GM21423 (cell line): ENCODE results near the gene CEP85L.

Experiments used
- ATAC-seq: cut with Tn5 transposase; IDR thresholded peaks from one replicate; pipeline ENCODE4 v1.9.1; 2021; ENCODE audit warnings: mild to moderate bottlenecking, moderate library complexity; ENCODE audit not compliant: unreplicated experiment

The CEP85L gene

GRCh38 chr6:118651282-118652050 lies at the start of gene CEP85L:
TSS of gene CEP85L (minus strand) at chr6:118651591. CDS start at chr6:118651269, 322 bp downstream.
- ATAC-seq: peak; percentile 88

GRCh38 chr6:118700531-118700930 lies 49.1 kb upstream of the CEP85L start:
- ATAC-seq: no peak

- no peak for ATAC-seq
Measured at GRCh38 chr6:118697554-118697953, 46.2 kb upstream of the CEP85L start.

DNA sequence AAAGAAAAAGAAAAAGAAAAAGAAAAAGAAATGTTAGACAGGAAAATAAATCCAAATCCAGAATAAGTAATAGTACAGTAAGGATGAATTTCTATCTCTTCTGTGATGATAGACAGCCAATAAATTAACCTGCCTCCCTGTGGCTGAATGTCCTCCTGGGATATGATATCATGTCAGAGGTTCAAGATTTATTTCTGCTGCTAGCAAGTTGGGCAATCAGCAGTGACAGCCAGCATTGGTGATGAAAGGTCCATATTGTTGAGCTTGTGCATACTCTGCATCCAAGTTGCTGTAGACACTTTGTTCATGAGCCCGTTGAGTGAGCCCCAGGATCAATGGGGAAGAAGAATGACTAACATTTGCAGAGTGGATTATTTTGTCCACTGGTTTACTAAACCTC lies 44.9 kb upstream of the CEP85L start:
- ATAC-seq: no peak

GRCh38 chr6:118693562-118693961 lies 42.2 kb upstream of the CEP85L start:
- ATAC-seq: no peak

GRCh38 chr6:118685823-118686449 lies 34.5 kb upstream of the CEP85L start:
- no peak for ATAC-seq

DNA sequence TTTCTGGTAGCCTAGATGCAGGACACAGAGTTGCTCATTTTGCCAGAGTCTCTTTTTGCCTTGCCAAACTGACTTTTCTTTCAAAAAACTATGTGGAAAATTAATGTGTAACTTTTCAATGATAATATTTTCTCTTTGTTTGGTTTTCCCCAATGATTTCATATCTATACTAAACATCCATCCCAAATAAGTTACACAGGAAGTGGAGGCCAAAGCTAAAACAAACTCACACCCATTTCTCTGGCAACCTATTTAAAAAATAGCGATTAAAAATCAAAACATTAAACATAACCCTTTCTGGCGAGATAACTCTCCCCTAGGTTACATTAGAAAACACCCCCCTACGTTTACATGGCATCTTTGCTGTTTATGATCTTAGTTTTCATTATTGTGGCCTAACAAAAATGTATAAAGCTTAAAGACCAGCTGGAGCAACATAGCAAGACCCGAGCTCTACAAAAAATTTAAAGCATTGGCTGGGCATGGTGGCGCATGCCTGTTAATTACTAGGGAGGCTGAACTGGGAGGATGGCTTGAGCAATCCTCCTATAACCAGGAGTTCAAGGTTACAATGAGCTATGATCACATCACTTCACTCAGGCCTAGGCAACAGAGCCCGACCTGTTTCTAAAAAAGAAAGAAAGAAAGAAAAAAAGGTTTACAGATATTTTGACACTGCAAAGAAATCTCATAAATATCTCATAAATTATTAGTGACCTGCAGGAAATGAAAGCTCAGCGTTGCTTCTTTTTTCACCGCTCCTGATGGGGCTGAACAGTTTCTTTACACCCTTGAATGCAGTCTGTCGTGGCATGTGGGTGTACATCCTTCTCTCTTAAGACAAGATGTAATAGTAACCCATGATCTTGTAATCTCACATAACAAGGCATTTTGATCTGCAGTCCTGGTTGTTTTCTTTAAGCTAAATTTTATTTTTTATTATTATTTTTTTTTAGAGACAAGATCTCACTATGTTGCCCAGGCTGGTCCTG lies 32.8 kb upstream of the CEP85L start:
- ATAC-seq: no peak

DNA sequence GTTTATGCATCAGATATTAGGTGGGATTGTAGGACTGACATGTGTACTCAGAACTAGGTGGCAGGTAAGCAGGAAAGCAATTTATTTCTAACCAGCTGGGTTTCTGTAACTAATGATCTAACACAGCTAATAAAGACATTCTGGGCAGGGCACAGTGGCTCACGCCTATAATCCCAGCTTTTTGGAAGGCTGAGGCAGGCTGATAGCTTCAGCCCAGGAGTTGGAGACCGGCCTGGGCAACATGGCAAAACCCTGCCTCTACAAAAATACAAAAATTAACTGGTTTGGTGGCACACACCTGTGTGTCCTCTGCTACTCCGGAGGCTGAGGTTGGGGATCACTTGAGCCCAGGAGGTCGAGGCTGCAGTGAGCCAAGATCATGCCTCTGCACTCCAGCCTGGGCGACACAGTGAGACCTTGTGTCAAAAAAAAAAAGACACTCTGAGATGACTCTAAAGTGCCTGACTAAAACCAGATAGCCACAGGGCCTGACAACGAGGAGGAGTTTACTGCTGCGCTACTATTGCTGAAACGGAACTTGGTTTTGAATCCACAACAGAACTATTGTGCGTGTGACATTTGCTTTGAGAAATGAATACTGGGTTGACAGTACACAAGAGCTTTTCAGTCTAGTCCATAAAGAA lies 29.2 kb upstream of the CEP85L start:
- ATAC-seq: no peak

DNA sequence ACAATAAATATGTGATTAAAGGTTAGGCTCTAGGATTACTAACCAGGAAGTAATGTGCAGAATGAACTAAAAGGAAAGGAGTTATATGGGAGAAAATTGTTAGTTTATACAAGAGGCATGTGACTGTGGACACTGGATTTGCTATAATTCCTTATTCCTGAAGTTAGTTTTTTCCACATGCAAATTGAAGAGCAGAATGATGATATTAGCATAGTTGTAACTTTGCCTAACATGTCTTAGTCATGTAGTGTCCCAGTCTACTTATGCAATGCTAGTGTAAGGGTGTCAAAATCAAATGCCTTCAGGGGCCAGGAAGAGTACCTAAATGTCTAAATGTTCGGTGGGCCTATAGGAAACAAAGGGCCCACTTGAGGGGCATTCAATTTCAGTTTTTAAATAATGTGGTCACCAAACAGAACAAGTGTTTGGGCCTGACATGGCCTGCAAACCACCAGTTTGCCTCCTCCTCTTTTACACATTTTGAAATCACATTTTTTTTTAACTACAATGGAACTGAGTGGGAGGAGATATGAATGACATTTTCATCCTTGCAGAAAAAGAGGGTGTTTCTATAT lies 28.0 kb upstream of the CEP85L start:
- no peak for ATAC-seq

DNA sequence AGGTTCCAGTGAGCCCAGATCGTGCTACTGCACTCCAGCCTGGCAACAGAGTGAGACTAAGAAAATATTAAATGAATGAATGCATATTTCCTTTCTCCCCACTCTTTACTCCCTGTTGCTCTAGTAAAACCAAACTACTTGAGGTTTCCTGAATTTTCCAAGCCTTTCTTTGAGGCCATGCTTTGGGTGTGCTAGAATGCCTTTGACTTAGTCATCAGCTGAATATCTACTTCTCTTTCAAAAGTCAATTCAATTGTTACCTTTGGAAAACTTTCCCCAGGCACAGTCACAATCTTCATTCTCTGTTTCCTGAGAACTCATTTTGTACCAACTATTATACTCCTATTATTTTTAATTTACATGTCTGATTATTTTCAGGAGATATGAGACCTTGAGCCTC lies 27.5 kb upstream of the CEP85L start:
- ATAC-seq: no peak

- ATAC-seq: no peak
Measured at GRCh38 chr6:118677193-118677592, 25.8 kb upstream of the CEP85L start.

- no peak for ATAC-seq
Measured at GRCh38 chr6:118675225-118675624, 23.8 kb upstream of the CEP85L start.

- ATAC-seq: no peak
Measured at GRCh38 chr6:118674772-118675171, 23.4 kb upstream of the CEP85L start.

DNA sequence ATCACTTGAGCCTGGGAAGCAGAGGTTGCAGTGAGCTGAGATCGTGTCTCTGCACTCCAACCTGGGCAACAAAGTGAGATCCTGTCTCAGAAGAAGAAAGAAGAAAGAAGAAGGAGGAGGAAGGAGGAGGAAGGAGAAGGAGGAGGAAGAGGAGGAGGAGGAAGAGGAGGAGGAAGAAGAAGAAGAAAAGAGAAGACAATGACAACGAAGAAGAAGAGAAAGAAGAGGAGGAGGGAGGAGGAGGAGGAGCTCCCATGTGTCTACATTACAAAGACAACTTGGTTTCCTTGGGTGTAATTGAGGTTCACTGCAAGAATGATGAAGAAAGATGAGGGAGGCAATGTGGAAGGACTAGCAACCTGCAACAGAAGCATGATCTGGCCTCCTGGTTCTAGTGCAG lies 21.3 kb upstream of the CEP85L start:
- ATAC-seq: no peak

DNA sequence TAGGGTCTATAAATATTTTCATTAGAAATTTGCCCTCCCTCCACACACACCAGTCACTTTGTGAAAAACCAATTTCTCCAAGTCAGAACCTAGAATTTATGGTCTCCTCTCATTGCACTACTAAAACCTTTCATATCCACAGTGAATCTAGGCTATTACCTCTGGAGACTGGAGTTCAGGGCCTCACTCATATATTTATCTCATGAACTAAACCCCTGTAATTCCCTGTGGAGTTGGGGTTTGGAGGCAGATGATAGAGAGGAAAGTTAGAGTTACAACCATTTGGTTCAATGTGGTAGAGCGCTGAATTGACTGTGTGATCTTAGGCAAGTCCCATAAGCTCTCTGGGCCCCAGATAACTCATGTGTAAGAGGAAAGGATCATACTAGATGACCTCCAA lies 18.2 kb upstream of the CEP85L start:
- ATAC-seq: no peak

GRCh38 chr6:118668761-118669385 lies 17.5 kb upstream of the CEP85L start:
- ATAC-seq: no peak

DNA sequence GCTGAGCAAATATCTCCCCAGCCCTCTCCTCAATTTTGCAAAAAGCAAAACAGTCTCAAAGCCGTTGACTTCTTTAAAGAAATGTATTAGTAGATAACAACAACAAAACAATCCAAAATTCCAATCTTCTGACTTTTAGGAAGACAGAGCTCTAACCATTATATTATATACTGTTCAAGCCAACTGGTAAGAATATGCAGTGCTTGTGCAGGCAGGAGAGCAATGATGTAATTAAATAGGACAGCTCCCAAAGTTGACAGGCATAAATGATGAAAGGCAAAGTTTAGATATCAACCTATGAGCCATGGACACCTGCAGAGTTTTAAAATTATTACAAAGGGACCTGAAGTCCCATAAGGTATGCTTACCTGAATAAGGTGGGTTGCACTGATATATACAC lies 16.6 kb upstream of the CEP85L start:
- no peak for ATAC-seq

DNA sequence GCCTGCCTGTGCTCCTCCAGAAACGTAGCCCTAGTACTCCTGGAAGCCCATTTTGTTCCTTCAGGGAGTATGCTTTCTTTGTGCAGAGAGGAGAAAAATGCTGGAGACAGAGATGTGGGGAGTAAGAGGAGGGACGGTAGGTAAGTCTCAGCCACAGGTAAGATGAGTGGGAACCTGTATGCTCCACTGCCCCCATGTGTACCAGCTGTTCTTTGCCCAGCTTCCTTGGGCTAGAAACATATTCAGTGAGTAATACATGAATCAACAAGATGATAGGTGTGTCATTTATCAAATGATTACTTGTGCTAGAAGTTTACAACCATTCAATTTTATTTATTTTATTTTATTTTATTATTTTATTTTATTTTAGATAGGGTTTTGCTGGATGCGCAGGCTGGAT lies 13.6 kb upstream of the CEP85L start:
- no peak for ATAC-seq

GRCh38 chr6:118663993-118664985 lies 12.9 kb upstream of the CEP85L start:
- ATAC-seq: no peak
